ENCODE data around the gene UBALD1. TPM values are rescaled to one million over a fixed set of nuclear protein-coding genes. Genes with fewer than 3 reads are reported as not detected.

Gene UBALD1
- total and polyA plus RNA-seq, 2 donors (not counting 1 experiment from before 2014, with no cell fraction given): 25.6 to 31.7 TPM

DNA sequence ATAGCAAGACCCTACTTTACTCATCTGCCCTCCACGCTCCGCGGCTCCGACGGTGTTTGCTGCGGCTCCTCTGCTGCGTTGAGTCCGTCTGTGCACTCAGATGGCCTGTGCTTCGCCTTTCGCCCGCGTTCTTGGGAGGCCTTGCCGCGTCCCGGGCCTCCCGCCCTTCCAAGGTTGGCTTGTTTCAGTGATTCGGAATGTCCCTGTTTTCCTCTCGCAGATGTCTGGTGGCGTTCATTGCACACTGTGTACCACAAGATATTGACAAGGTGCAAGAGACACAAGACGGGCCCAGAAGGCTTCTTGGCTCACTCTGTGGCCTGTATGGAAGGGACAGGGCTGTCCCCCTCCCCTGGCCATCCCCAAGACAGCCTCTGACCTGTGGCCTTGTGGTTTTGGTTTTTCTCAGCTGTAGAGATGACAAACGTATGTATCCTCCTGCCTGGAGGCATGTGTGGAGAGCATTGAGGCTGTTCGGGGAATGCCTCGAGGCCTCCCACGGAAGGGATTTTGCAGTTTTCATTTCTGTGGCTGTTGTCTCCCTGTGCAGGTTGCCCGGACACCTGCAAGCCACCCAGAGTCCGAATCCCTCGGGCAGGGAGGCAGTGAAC lies 25.3 kb upstream of the UBALD1 start:
- CTCF ChIA-PET: interaction anchor here (1.1 to 1.2 kb wide), 2 partner anchors 16 to 315 kb away, joined by 3 read pairs; partner anchors contain the start of gene MGRN1
- no peaks in the 10 kb centered on the region for H3K9me3 Mint-ChIP-seq (ENCODE audit: insufficient read depth)
- ATAC-seq (ENCODE audit: low read depth): no peak

More for the DNA sequence above, 25.3 kb upstream of the UBALD1 start:
- WGBS (ENCODE audit: insufficient coverage): 96% methylated on average over 27 of the region's 27 CpGs
- Mint-ChIP-seq H3K27ac (no peak overlapping the region), H3K4me3 (no peak overlapping the region), H3K4me1 (peaks cover 20% of the 10 kb centered on the region), H3K27me3 (no peaks in the 10 kb centered on the region)
- H3K4me3 ChIP-seq (ENCODE audit: control extremely low read depth in 1 of 5, extremely low read depth in 1 of 5, insufficient read depth in 1 of 5, low read depth in 2 of 5, low read length in 4 of 5): no peak overlapping the region
- intact Hi-C loops (cut with micrococcal nuclease): no loop called here
- POLR2A ChIA-PET: no interaction called here
- no peaks in the 10 kb centered on the region for H3K27me3 ChIP-seq (replicated peaks in 1 of 4; ENCODE audit: control extremely low read depth in 1 of 4, control insufficient read depth in 3 of 4, insufficient read depth in 4 of 4, low read length in 3 of 4)
- no peak overlapping the region for H3K9ac ChIP-seq (ENCODE audit: low read length)
- H4K20me1 ChIP-seq (ENCODE audit: control insufficient read depth, insufficient read depth, low read length, poor library complexity, severe bottlenecking): peaks cover 80% of the 10 kb centered on the region
- H3K27ac ChIP-seq (ENCODE audit: low read length in 2 of 2): no peak overlapping the region
- no peak for DNase-seq
- peaks cover 0 to 6% of the 10 kb centered on the region in 2 experiments for H3K36me3 ChIP-seq (replicated peaks in 1 of 2; ENCODE audit: control extremely low read depth in 1 of 2, control insufficient read depth in 1 of 2, extremely low read depth in 1 of 2, insufficient read depth in 2 of 2, low read length in 1 of 2)
- H3K79me2 ChIP-seq (ENCODE audit: control insufficient read depth, insufficient read depth, low read length): peaks cover 94% of the 10 kb centered on the region
- peaks cover 9 to 17% of the 10 kb centered on the region in 2 donors for H3K4me1 ChIP-seq (ENCODE audit: control insufficient read depth in 2 of 2, insufficient read depth in 2 of 2, low read length in 2 of 2)
- no peak for TF ChIP-seq CTCF (IDR thresholded peaks at IDR 0.05)
- no peak for TF ChIP-seq EZH2 (IDR thresholded peaks at IDR 0.05; ENCODE audit: borderline replicate concordance, insufficient read depth, low read depth, low read length, poor library complexity, severe bottlenecking)
- H2AFZ ChIP-seq (ENCODE audit: insufficient read depth, low read depth, low read length, poor library complexity, severe bottlenecking): no peak overlapping the region
- no peak overlapping the region for H3K4me2 ChIP-seq (replicated peaks; ENCODE audit: low read depth, low read length, poor library complexity, severe bottlenecking)
- H3K9me3 ChIP-seq (ENCODE audit: control extremely low read depth in 1 of 3, control insufficient read depth in 2 of 3, insufficient read depth in 1 of 3, low read length in 2 of 3): no peaks in the 10 kb centered on the region
